GM18907 (cell line): ENCODE results near the gene ADAMTSL1.

Experiments
- ATAC-seq: cut with Tn5 transposase; IDR thresholded peaks from one replicate; pipeline ENCODE4 v1.9.1; 2021; ENCODE audit warnings: mild to moderate bottlenecking, moderate library complexity; ENCODE audit not compliant: unreplicated experiment

Gene ADAMTSL1

GRCh38 chr9:18473652-18474279 is at the start of gene ADAMTSL1:
Gene ADAMTSL1 (plus strand): TSS chr9:18474153. CDS start chr9:18474233, 80 bp downstream.
- ATAC-seq, result no peak

- no peak for ATAC-seq
These were observed 46.3 kb upstream of the ADAMTSL1 start for GRCh38 chr9:18427691-18428090.

GRCh38 chr9:18428661-18429060 is 45.3 kb upstream of the ADAMTSL1 start:
- ATAC-seq, result no peak

GRCh38 chr9:18429070-18429469 is 44.9 kb upstream of the ADAMTSL1 start:
- no peak for ATAC-seq

GRCh38 chr9:18433620-18434019 is 40.3 kb upstream of the ADAMTSL1 start:
- ATAC-seq, result no peak

GRCh38 chr9:18437315-18438201 is 36.4 kb upstream of the ADAMTSL1 start:
- no peak for ATAC-seq

GRCh38 chr9:18438300-18438925 is 35.5 kb upstream of the ADAMTSL1 start:
- no peak for ATAC-seq

GRCh38 chr9:18438951-18439350 is 35.0 kb upstream of the ADAMTSL1 start:
- no peak for ATAC-seq

- ATAC-seq, result no peak
These were observed 32.7 kb upstream of the ADAMTSL1 start for GRCh38 chr9:18441261-18441660.

GRCh38 chr9:18442629-18443491 is 31.1 kb upstream of the ADAMTSL1 start:
- peak; percentile 94 for ATAC-seq

GRCh38 chr9:18447131-18447530 is 26.8 kb upstream of the ADAMTSL1 start:
- ATAC-seq, result no peak

- no peak for ATAC-seq
These were observed 26.4 kb upstream of the ADAMTSL1 start for GRCh38 chr9:18447541-18447940.

- no peak for ATAC-seq
These were observed 25.9 kb upstream of the ADAMTSL1 start for GRCh38 chr9:18448101-18448500.

GRCh38 chr9:18451406-18451805 is 22.5 kb upstream of the ADAMTSL1 start:
- ATAC-seq, result no peak

GRCh38 chr9:18452276-18452675 is 21.7 kb upstream of the ADAMTSL1 start:
- ATAC-seq, result no peak

- no peak for ATAC-seq
These were observed 17.2 kb upstream of the ADAMTSL1 start for GRCh38 chr9:18456624-18457237.

GRCh38 chr9:18457510-18457909 is 16.4 kb upstream of the ADAMTSL1 start:
- ATAC-seq, result no peak

- no peak for ATAC-seq
These were observed 13.9 kb upstream of the ADAMTSL1 start for GRCh38 chr9:18459962-18460584.

- no peak for ATAC-seq
These were observed 12.5 kb upstream of the ADAMTSL1 start for GRCh38 chr9:18461496-18461895.

- no peak for ATAC-seq
These were observed 10.0 kb upstream of the ADAMTSL1 start for GRCh38 chr9:18463991-18464390.
